Measurements from ENCODE around the gene SLC25A4.

- peak; percentile 99 for TF ChIP-seq POLR2A (IDR thresholded peaks at IDR 0.05; ENCODE audit: low read depth, low read length)
- TF ChIP-seq TAF1 (IDR thresholded peaks at IDR 0.05; ENCODE audit: borderline replicate concordance, low read depth, low read length), result peak; percentile 83
- TF ChIP-seq POLR2AphosphoS5 (IDR thresholded peaks at IDR 0.05; ENCODE audit: low read depth, low read length), result peak; percentile 96
Measured at GRCh38 chr4:185142912-185143600, at the start of gene SLC25A4.

All from GM12892 (cell line).